Measurements from ENCODE around the gene RAB33A.

RAB33A gene

GRCh38 chrX:130171446-130172126 lies at the start of gene RAB33A:
TSS of gene RAB33A (plus strand) at chrX:130171962. CDS start at chrX:130172063, 101 bp downstream.
- no peak for TF ChIP-seq JUND (IDR thresholded peaks at IDR 0.05; ENCODE audit: low read depth)
- no peak for DNase-seq (ENCODE audit: low read depth in 1 of 2, low spot score in 1 of 2)

GRCh38 chrX:130124577-130124976 lies 47.2 kb upstream of the RAB33A start:
- TF ChIP-seq JUND (IDR thresholded peaks at IDR 0.05; ENCODE audit: low read depth): no peak
- DNase-seq (ENCODE audit: low read depth in 1 of 2, low spot score in 1 of 2): no peak
- in situ Hi-C loops (cut with HindIII; ENCODE audit: low pct_unique_long_range_greater_than_20kb, low sequenced_read_pairs): no loop called here

More at GRCh38 chrX:130171446-130172126, at the start of gene RAB33A:
- in situ Hi-C loops (cut with HindIII; ENCODE audit: low pct_unique_long_range_greater_than_20kb, low sequenced_read_pairs): no loop called here

GRCh38 chrX:130125091-130125874 lies 46.5 kb upstream of the RAB33A start:
- no peak for TF ChIP-seq JUND (IDR thresholded peaks at IDR 0.05; ENCODE audit: low read depth)
- in situ Hi-C loops (cut with HindIII; ENCODE audit: low pct_unique_long_range_greater_than_20kb, low sequenced_read_pairs): no loop called here
- DNase-seq (ENCODE audit: low read depth in 1 of 2, low spot score in 1 of 2): no peak

GRCh38 chrX:130130990-130131389 lies 40.8 kb upstream of the RAB33A start:
- in situ Hi-C loops (cut with HindIII; ENCODE audit: low pct_unique_long_range_greater_than_20kb, low sequenced_read_pairs): no loop called here
- no peak for TF ChIP-seq JUND (IDR thresholded peaks at IDR 0.05; ENCODE audit: low read depth)
- no peak for DNase-seq (ENCODE audit: low read depth in 1 of 2, low spot score in 1 of 2)

- no peak for DNase-seq (ENCODE audit: low read depth in 1 of 2, low spot score in 1 of 2)
- TF ChIP-seq JUND (IDR thresholded peaks at IDR 0.05; ENCODE audit: low read depth): no peak
- in situ Hi-C loops (cut with HindIII; ENCODE audit: low pct_unique_long_range_greater_than_20kb, low sequenced_read_pairs): no loop called here
Measured at GRCh38 chrX:130136496-130136895, 35.3 kb upstream of the RAB33A start.

- in situ Hi-C loops (cut with HindIII; ENCODE audit: low pct_unique_long_range_greater_than_20kb, low sequenced_read_pairs): no loop called here
- DNase-seq (ENCODE audit: low read depth in 1 of 2, low spot score in 1 of 2): no peak
- no peak for TF ChIP-seq JUND (IDR thresholded peaks at IDR 0.05; ENCODE audit: low read depth)
Measured at GRCh38 chrX:130136961-130137360, 34.8 kb upstream of the RAB33A start.

GRCh38 chrX:130139474-130140201 lies 32.1 kb upstream of the RAB33A start:
- no peak for TF ChIP-seq JUND (IDR thresholded peaks at IDR 0.05; ENCODE audit: low read depth)
- DNase-seq (ENCODE audit: low read depth in 1 of 2, low spot score in 1 of 2): no peak
- in situ Hi-C loops (cut with HindIII; ENCODE audit: low pct_unique_long_range_greater_than_20kb, low sequenced_read_pairs): no loop called here

GRCh38 chrX:130144509-130144908 lies 27.3 kb upstream of the RAB33A start:
- no peak for TF ChIP-seq JUND (IDR thresholded peaks at IDR 0.05; ENCODE audit: low read depth)
- in situ Hi-C loops (cut with HindIII; ENCODE audit: low pct_unique_long_range_greater_than_20kb, low sequenced_read_pairs): no loop called here
- DNase-seq (ENCODE audit: low read depth in 1 of 2, low spot score in 1 of 2): no peak

- no peak for TF ChIP-seq JUND (IDR thresholded peaks at IDR 0.05; ENCODE audit: low read depth)
- no peak for DNase-seq (ENCODE audit: low read depth in 1 of 2, low spot score in 1 of 2)
- in situ Hi-C loops (cut with HindIII; ENCODE audit: low pct_unique_long_range_greater_than_20kb, low sequenced_read_pairs): no loop called here
Measured at GRCh38 chrX:130145123-130145522, 26.6 kb upstream of the RAB33A start.

- in situ Hi-C loops (cut with HindIII; ENCODE audit: low pct_unique_long_range_greater_than_20kb, low sequenced_read_pairs): no loop called here
- DNase-seq (ENCODE audit: low read depth in 1 of 2, low spot score in 1 of 2): no peak
- no peak for TF ChIP-seq JUND (IDR thresholded peaks at IDR 0.05; ENCODE audit: low read depth)
Measured at GRCh38 chrX:130147631-130148030, 24.1 kb upstream of the RAB33A start.

GRCh38 chrX:130155564-130155963 lies 16.2 kb upstream of the RAB33A start:
- no peak for TF ChIP-seq JUND (IDR thresholded peaks at IDR 0.05; ENCODE audit: low read depth)
- DNase-seq (ENCODE audit: low read depth in 1 of 2, low spot score in 1 of 2): no peak
- in situ Hi-C loops (cut with HindIII; ENCODE audit: low pct_unique_long_range_greater_than_20kb, low sequenced_read_pairs): no loop called here

GRCh38 chrX:130158311-130158710 lies 13.5 kb upstream of the RAB33A start:
- no peak for TF ChIP-seq JUND (IDR thresholded peaks at IDR 0.05; ENCODE audit: low read depth)
- in situ Hi-C loops (cut with HindIII; ENCODE audit: low pct_unique_long_range_greater_than_20kb, low sequenced_read_pairs): no loop called here
- no peak for DNase-seq (ENCODE audit: low read depth in 1 of 2, low spot score in 1 of 2)

GRCh38 chrX:130159776-130160175 lies 12.0 kb upstream of the RAB33A start:
- no peak for DNase-seq (ENCODE audit: low read depth in 1 of 2, low spot score in 1 of 2)

More at GRCh38 chrX:130159776-130160175, 12.0 kb upstream of the RAB33A start:
- in situ Hi-C loops (cut with HindIII; ENCODE audit: low pct_unique_long_range_greater_than_20kb, low sequenced_read_pairs): no loop called here
- TF ChIP-seq JUND (IDR thresholded peaks at IDR 0.05; ENCODE audit: low read depth): no peak
